IMR-90 (cell line): ENCODE measurements around the gene SLC24A3. TPM values are rescaled to one million over a fixed set of nuclear protein-coding genes. Genes with fewer than 3 reads are reported as not detected.

Experiments
- ATAC-seq: fragments of 200-7000 bp; cut with Tn5 transposase; 2 replicates; pipeline ENCODE4 v1.9.1; 2020; ENCODE audit warnings: low read depth, mild to moderate bottlenecking, moderate library complexity
- BruUV-seq: library from RNA; stranded (reverse); fragments of 400-500 nt; replicated peaks from 2 replicates; lab custom pipeline; 2021; lab: Mats Ljungman, UMichigan
- CTCF ChIA-PET: fragments of 300-600 bp; formaldehyde crosslinking; extraction: SDS; loops from one replicate; lab custom pipeline; 2021; ENCODE audit warnings: antibody characterized with exemption; lab: Yijun Ruan, JAX
- POLR2A ChIA-PET: fragments of 300-600 bp; sonication (Branson Sonifier 250); formaldehyde crosslinking; loops from one replicate; lab custom pipeline; 2022; ENCODE audit warnings: antibody characterized with exemption; ENCODE audit not compliant: unreplicated experiment; lab: Charles Lee
- DNase-seq: peaks from one replicate; pipeline ENCODE4 v3.0.0; 2013
- H2AFZ ChIP-seq: replicated peaks from 2 replicates; pipeline ENCODE3; 2013; ENCODE audit warnings: low read length, mild to moderate bottlenecking; ENCODE audit not compliant: poor library complexity
- H2AK5ac ChIP-seq: 2 replicates; pipeline ENCODE4 v1.6.1; 2013; ENCODE audit warnings: low read depth, low read length, inconsistent platforms
- H2AK9ac ChIP-seq: replicated peaks from 2 replicates; pipeline ENCODE3; 2013; ENCODE audit warnings: mild to moderate bottlenecking, low read depth, low read length, moderate library complexity; ENCODE audit not compliant: poor library complexity
- H2BK120ac ChIP-seq: 2 replicates; pipeline ENCODE4 v1.6.1; 2013; ENCODE audit warnings: low read depth, low read length, inconsistent platforms
- H2BK15ac ChIP-seq: 3 replicates; pipeline ENCODE4 v1.6.1; 2013; ENCODE audit warnings: low read depth, low read length, inconsistent platforms
- H2BK20ac ChIP-seq: 2 replicates; pipeline ENCODE4 v1.6.1; 2013; ENCODE audit warnings: low read depth, mild to moderate bottlenecking, inconsistent platforms, low read length, moderate library complexity
- H2BK5ac ChIP-seq: 2 replicates; pipeline ENCODE4 v1.6.1; 2013; ENCODE audit warnings: mild to moderate bottlenecking, low read depth, low read length, inconsistent platforms; ENCODE audit not compliant: poor library complexity, severe bottlenecking
- H3K14ac ChIP-seq: replicated peaks from 2 replicates; pipeline ENCODE4 v1.6.1; 2013; ENCODE audit warnings: low read depth, low read length, inconsistent platforms
- H3K18ac ChIP-seq: 2 replicates; pipeline ENCODE4 v1.6.1; 2013; ENCODE audit warnings: low read depth, low read length, control low read depth
- H3K23ac ChIP-seq: 2 replicates; pipeline ENCODE4 v1.6.1; 2013; ENCODE audit warnings: low read depth, low read length, inconsistent platforms
- H3K27ac ChIP-seq: 2 replicates; pipeline ENCODE4 v1.5.1; 2013; ENCODE audit warnings: mild to moderate bottlenecking, control low read depth, low read length; ENCODE audit not compliant: insufficient read depth
- H3K27me3 ChIP-seq: 2 replicates; pipeline ENCODE4 v1.6.1; 2013; ENCODE audit warnings: low read length; ENCODE audit not compliant: control insufficient read depth, insufficient read depth
- H3K36me3 ChIP-seq: 2 replicates; pipeline ENCODE4 v1.6.1; 2013; ENCODE audit warnings: low read length, mixed read lengths; ENCODE audit not compliant: control insufficient read depth, insufficient read depth
- H3K4ac ChIP-seq: 2 replicates; pipeline ENCODE4 v1.6.1; 2013; ENCODE audit warnings: low read depth, low read length, inconsistent platforms
- H3K4me1 ChIP-seq: 2 replicates; pipeline ENCODE4 v1.6.1; 2013; ENCODE audit warnings: low read length, mixed read lengths; ENCODE audit not compliant: control insufficient read depth, insufficient read depth
- H3K4me2 ChIP-seq: 2 replicates; pipeline ENCODE4 v1.6.1; 2013; ENCODE audit warnings: low read depth, mild to moderate bottlenecking, control low read depth, low read length, moderate library complexity
- H3K4me3 ChIP-seq: 2 replicates; pipeline ENCODE4 v1.5.1; 2013; ENCODE audit warnings: low read depth, mild to moderate bottlenecking, control low read depth, low read length, moderate library complexity; ENCODE audit not compliant: insufficient read depth
- H3K56ac ChIP-seq: 2 replicates; pipeline ENCODE4 v1.6.1; 2013; ENCODE audit warnings: low read length, inconsistent platforms; ENCODE audit not compliant: insufficient read depth; ENCODE audit errors: extremely low read depth
- H3K79me1 ChIP-seq, 2 experiments: 2 replicates each; pipeline ENCODE4 v1.6.1; 2013; ENCODE audit warnings: low read length in 2 of 2, inconsistent platforms in 1 of 2, low read depth in 1 of 2
- H3K9ac ChIP-seq: 2 replicates; pipeline ENCODE4 v1.6.1; 2013; ENCODE audit warnings: low read depth, low read length, control low read depth
- H3K9me1 ChIP-seq: 2 replicates; pipeline ENCODE4 v1.6.1; 2013; ENCODE audit warnings: low read length, inconsistent platforms; ENCODE audit not compliant: insufficient read depth
- H3K9me3 ChIP-seq: 2 replicates; pipeline ENCODE4 v1.6.1; 2013; ENCODE audit warnings: low read length; ENCODE audit not compliant: control insufficient read depth, insufficient read depth
- H4K20me1 ChIP-seq: 2 replicates; pipeline ENCODE4 v1.6.1; 2013; ENCODE audit warnings: low read length, inconsistent platforms; ENCODE audit not compliant: insufficient read depth
- H4K5ac ChIP-seq: 2 replicates; pipeline ENCODE4 v1.6.1; 2013; ENCODE audit warnings: mild to moderate bottlenecking, low read depth, low read length, control low read depth
- H4K8ac ChIP-seq, 2 experiments: 2 replicates each; pipeline ENCODE4 v1.6.1; 2013; ENCODE audit warnings: low read depth in 2 of 2, low read length in 2 of 2, control low read depth in 1 of 2, inconsistent platforms in 1 of 2
- H4K91ac ChIP-seq: 2 replicates; pipeline ENCODE4 v1.6.1; 2013; ENCODE audit warnings: low read depth, low read length, inconsistent platforms; ENCODE audit not compliant: insufficient read depth
- BHLHE40 ChIP-seq: fragments of 150-350 bp; IDR thresholded peaks from 2 replicates; pipeline ENCODE4 v1.6.1; 2016; ENCODE audit warnings: mild to moderate bottlenecking, low read depth, low read length
- CEBPB ChIP-seq: IDR thresholded peaks from 2 replicates; pipeline ENCODE4 v1.6.1; 2012; ENCODE audit warnings: low read depth, low read length, improper control_type of control experiment
- CHD1 ChIP-seq: IDR thresholded peaks from 2 replicates; pipeline ENCODE4 v1.6.1; 2012; ENCODE audit warnings: low read depth, low read length, improper control_type of control experiment
- CTCF ChIP-seq: conservative IDR thresholded peaks from 2 replicates; pipeline ENCODE4 v1.5.1; 2012; ENCODE audit warnings: mild to moderate bottlenecking, low read depth, low read length, improper control_type of control experiment
- ELK1 ChIP-seq: fragments of 150-350 bp; IDR thresholded peaks from 2 replicates; pipeline ENCODE4 v1.6.1; 2016; ENCODE audit warnings: low read depth, mild to moderate bottlenecking, low read length, moderate library complexity, borderline replicate concordance
- FOS ChIP-seq: fragments of 150-350 bp; IDR thresholded peaks from 2 replicates; pipeline ENCODE4 v1.6.1; 2016; ENCODE audit warnings: low read depth, low read length
- MAFK ChIP-seq: IDR thresholded peaks from 2 replicates; pipeline ENCODE4 v1.6.1; 2012; ENCODE audit warnings: low read depth, low read length, improper control_type of control experiment
- MAZ ChIP-seq: IDR thresholded peaks from 2 replicates; pipeline ENCODE4 v1.6.1; 2012; ENCODE audit warnings: low read depth, mild to moderate bottlenecking, low read length, improper control_type of control experiment, moderate library complexity, borderline replicate concordance
- POLR2A ChIP-seq: IDR thresholded peaks from 2 replicates; pipeline ENCODE4 v1.6.1; 2012; ENCODE audit warnings: mild to moderate bottlenecking, low read depth, low read length
- RCOR1 ChIP-seq: IDR thresholded peaks from 2 replicates; pipeline ENCODE4 v1.6.1; 2012; ENCODE audit warnings: mild to moderate bottlenecking, low read length, improper control_type of control experiment; ENCODE audit not compliant: insufficient replicate concordance
- RFX5 ChIP-seq: IDR thresholded peaks from 2 replicates; pipeline ENCODE4 v1.8.0; 2012; ENCODE audit warnings: low read depth, mild to moderate bottlenecking, low read length, moderate library complexity
- SMC3 ChIP-seq: fragments of 150-350 bp; IDR thresholded peaks from 2 replicates; pipeline ENCODE4 v1.6.1; 2016; ENCODE audit warnings: low read depth, mild to moderate bottlenecking, antibody characterized with exemption, low read length, moderate library complexity
- USF2 ChIP-seq: fragments of 150-350 bp; IDR thresholded peaks from 2 replicates; pipeline ENCODE4 v1.6.1; 2017; ENCODE audit warnings: mild to moderate bottlenecking, antibody characterized with exemption, low read length, low read depth
- dilution Hi-C: fragments of 300-500 bp; cut with HindIII; formaldehyde crosslinking; loops from one replicate; pipeline ENCODE4 v1.14.3; 2018; ENCODE audit warnings: low sequenced_read_pairs; ENCODE audit not compliant: unreplicated experiment
- in situ Hi-C: fragments of 300-500 bp; cut with MboI; formaldehyde crosslinking; loops from 3 replicates; pipeline ENCODE4 v1.14.3; 2019; ENCODE audit warnings: low sequenced_read_pairs, inconsistent platforms, mixed read lengths
- intact Hi-C: fragments of 100-400 bp; cut with micrococcal nuclease; formaldehyde crosslinking; loops from 2 replicates; pipeline ENCODE4 v1.10.0; 2022
- polyA plus RNA-seq, 3 experiments: library from polyadenylated mRNA; depleted of rRNA; stranded (reverse); fragments of >200 nt; gene quantifications; 2 replicates each; pipeline ENCODE4 v1.2.3, GENCODE V29; 2012; ENCODE audit warnings: low replicate concordance in 1 of 3
- total RNA-seq: library from RNA; depleted of rRNA; stranded (reverse); fragments of >200 nt; gene quantifications from 2 replicates; pipeline ENCODE4 v1.2.3, GENCODE V29; 2012

Gene SLC24A3
- total and polyA plus RNA-seq, 2 of the 4 experiments (the other 2 are of a cell fraction) = not detected

- H4K91ac ChIP-seq = no peak overlapping the region
- no peaks in the 10 kb centered on the region for H3K4me1 ChIP-seq
- no peaks in the 10 kb centered on the region; the same call in 1 of the 2 replicates for H3K9me1 ChIP-seq
- CTCF ChIA-PET = no interaction called here
- H4K5ac ChIP-seq = no peak overlapping the region
- no peak overlapping the region for H2BK120ac ChIP-seq
- DNase-seq (no peak), ATAC-seq (no peak)
- H2BK15ac ChIP-seq = no peak overlapping the region
- dilution Hi-C loops = no loop called here
- no peak overlapping the region for H2BK20ac ChIP-seq
- no peak overlapping the region for H3K4ac ChIP-seq
- no peaks in the 10 kb centered on the region for H4K20me1 ChIP-seq
- in situ Hi-C loops = no loop called here
- H3K36me3 ChIP-seq = no peaks in the 10 kb centered on the region
- no peak overlapping the region for H3K27ac ChIP-seq
- intact Hi-C loops = no loop called here
- no peak overlapping the region for H2BK5ac ChIP-seq
- H3K79me1 ChIP-seq = no peaks in the 10 kb centered on the region
- H2AK5ac ChIP-seq = no peak overlapping the region
- no peak overlapping the region for H3K9ac ChIP-seq
- H3K23ac ChIP-seq = no peak overlapping the region
- H3K4me3 ChIP-seq = no peak overlapping the region
- H3K4me2 ChIP-seq = no peak overlapping the region
- H3K27me3 ChIP-seq = no peaks in the 10 kb centered on the region; the same call in 1 of the 2 replicates
- no peak overlapping the region for H3K18ac ChIP-seq
- POLR2A ChIA-PET = no interaction called here
- H3K14ac ChIP-seq = no peak overlapping the region
- H3K9me3 ChIP-seq = no peaks in the 10 kb centered on the region
- TF ChIP-seq POLR2A (no peak), ELK1 (no peak), SMC3 (no peak), CHD1 (no peak), BHLHE40 (no peak), MAZ (no peak), MAFK (no peak), CTCF (no peak), USF2 (no peak), RCOR1 (no peak), RFX5 (no peak), CEBPB (no peak), FOS (no peak)
- no peak overlapping the region for H2AFZ ChIP-seq
- H2AK9ac ChIP-seq = no peak overlapping the region
- H4K8ac ChIP-seq = no peak overlapping the region
- BruUV-seq = no TSS peak
- H3K56ac ChIP-seq = no peak overlapping the region
Observed at GRCh38 chr20:19615629-19616028, 403.2 kb downstream of the SLC24A3 start.
